ENCODE data around the gene NR2C2. TPM values are rescaled to one million over a fixed set of nuclear protein-coding genes. Genes with fewer than 3 reads are reported as not detected.
A peak's percentile ranks its signal among the peaks of the same experiment; 100 is the strongest.

Gene NR2C2
- total RNA-seq, 1 experiment from 2014 or later, result 50.8 TPM

- DNase-seq (ENCODE audit: low spot score), result peak; percentile 34
- peak; percentile 87 for ATAC-seq
- CTCF ChIA-PET, result interaction anchor here (0.5 to 1.4 kb wide), 7 partner anchors 11 to 480 kb away, joined by 3 to 7 read pairs (median 4); no protein-coding TSS in a partner anchor
- H3K9me3 Mint-ChIP-seq, result peaks cover 6% of the 10 kb centered on the region; the same call in 1 of the 2 replicates
- TF ChIP-seq TEAD4 (CRISPR knock-in tag; IDR thresholded peaks at IDR 0.05) (no peak), KAT7 (CRISPR knock-in tag; IDR thresholded peaks at IDR 0.05; ENCODE audit: borderline replicate concordance) (no peak), ESRRA (CRISPR knock-in tag; IDR thresholded peaks at IDR 0.05; ENCODE audit: borderline replicate concordance) (no peak), TEAD1 (CRISPR knock-in tag; IDR thresholded peaks at IDR 0.05) (no peak), JUN (CRISPR knock-in tag; IDR thresholded peaks at IDR 0.05) (no peak), CREB1 (CRISPR knock-in tag; IDR thresholded peaks at IDR 0.05) (no peak), ETV6 (CRISPR knock-in tag; IDR thresholded peaks at IDR 0.05) (no peak), AR (CRISPR knock-in tag; IDR thresholded peaks at IDR 0.05) (no peak), MYBL2 (CRISPR knock-in tag; IDR thresholded peaks at IDR 0.05) (no peak), TP53 (CRISPR knock-in tag; IDR thresholded peaks at IDR 0.05) (no peak)
- H3K36me3 Mint-ChIP-seq, result no peaks in the 10 kb centered on the region
- peaks cover 62% of the 10 kb centered on the region for H3K27me3 Mint-ChIP-seq (ENCODE audit: low read depth)
- H3K27ac Mint-ChIP-seq, result no peak overlapping the region
- POLR2A ChIA-PET, result no interaction called here
- H3K4me1 Mint-ChIP-seq, result peaks cover 32% of the 10 kb centered on the region
- no peak overlapping the region for H3K4me3 Mint-ChIP-seq
Observed at GRCh38 chr3:14988988-14989394, 41.6 kb downstream of the NR2C2 start.

GRCh38 chr3:14989943-14990779 lies 42.8 kb downstream of the NR2C2 start:
- ChIA-PET CTCF (interaction anchor here (0.6 to 1.4 kb wide), 4 partner anchors 27 to 124 kb away, joined by 3 to 4 read pairs (median 4); no protein-coding TSS in a partner anchor), POLR2A (no interaction called here)
- ATAC-seq (peak; percentile 86), DNase-seq (ENCODE audit: low spot score) (peak; percentile 22)
- no peak for TF ChIP-seq ZNF423 (CRISPR knock-in tag; IDR thresholded peaks at IDR 0.05)
- TF ChIP-seq FOXK1 (CRISPR knock-in tag; IDR thresholded peaks at IDR 0.05), result peak; percentile 43; the same call in 1 of the 2 replicates
- H3K27me3 Mint-ChIP-seq (ENCODE audit: low read depth), result peaks cover 62% of the 10 kb centered on the region
- peaks cover 32% of the 10 kb centered on the region for H3K4me1 Mint-ChIP-seq
- H3K36me3 Mint-ChIP-seq, result no peaks in the 10 kb centered on the region
- peak overlapping the region; percentile 30; the same call in 1 of the 2 replicates for H3K27ac Mint-ChIP-seq
- no peak overlapping the region for H3K4me3 Mint-ChIP-seq
- no peaks in the 10 kb centered on the region for H3K9me3 Mint-ChIP-seq

GRCh38 chr3:14990780-14991148 lies 43.4 kb downstream of the NR2C2 start:
- Mint-ChIP-seq H3K9me3 (no peaks in the 10 kb centered on the region), H3K27me3 (ENCODE audit: low read depth) (peaks cover 62% of the 10 kb centered on the region), H3K36me3 (no peaks in the 10 kb centered on the region), H3K27ac (no peak overlapping the region), H3K4me1 (peaks cover 32% of the 10 kb centered on the region), H3K4me3 (no peak overlapping the region)
- ChIA-PET CTCF (no interaction called here), POLR2A (no interaction called here)
- no peak for TF ChIP-seq NFE2L1 (CRISPR knock-in tag; IDR thresholded peaks at IDR 0.05)
- no peak for TF ChIP-seq MYBL2 (CRISPR knock-in tag; IDR thresholded peaks at IDR 0.05)
- TF ChIP-seq MXD4 (CRISPR knock-in tag; IDR thresholded peaks at IDR 0.05; ENCODE audit: borderline replicate concordance), result no peak
- TF ChIP-seq ZNF532 (CRISPR knock-in tag; IDR thresholded peaks at IDR 0.05; ENCODE audit: borderline replicate concordance), result no peak
- TF ChIP-seq ZBTB21 (CRISPR knock-in tag; IDR thresholded peaks at IDR 0.05; ENCODE audit: borderline replicate concordance), result no peak
- no peak for TF ChIP-seq SMAD4 (CRISPR knock-in tag; IDR thresholded peaks at IDR 0.05)
- ATAC-seq, result no peak
- DNase-seq (ENCODE audit: low spot score), result no peak
